Measurements from ENCODE around the gene PTPRK.
"Not testable (repeated sequence)": the region's sequence is repeated elsewhere in the genome, so short reads cannot be mapped to it uniquely, and the experiment has no call there.

The PTPRK gene

GRCh38 chr6:127996925-127997324 lies 523.5 kb downstream of the PTPRK start:
- no peak for DNase-seq

GRCh38 chr6:127992144-127992543 lies 528.3 kb downstream of the PTPRK start:
- no peak for DNase-seq

GRCh38 chr6:127990074-127990473 lies 530.3 kb downstream of the PTPRK start:
- no peak for DNase-seq

- no peak for DNase-seq
Observed at GRCh38 chr6:127980996-127981395, 539.4 kb downstream of the PTPRK start.

- not testable (repeated sequence) for DNase-seq
Observed at GRCh38 chr6:127978185-127978584, 542.2 kb downstream of the PTPRK start.

GRCh38 chr6:127976796-127977195 lies 543.6 kb downstream of the PTPRK start:
- DNase-seq = no peak

GRCh38 chr6:127976111-127976510 lies 544.3 kb downstream of the PTPRK start:
- DNase-seq = no peak

- no peak for DNase-seq
Observed at GRCh38 chr6:127972815-127973214, 547.6 kb downstream of the PTPRK start.

- no peak for DNase-seq
Observed at GRCh38 chr6:127971945-127972391, 548.4 kb downstream of the PTPRK start.

- no peak for DNase-seq
Observed at GRCh38 chr6:127971386-127971785, 549.0 kb downstream of the PTPRK start.

GRCh38 chr6:127969701-127970100 lies 550.7 kb downstream of the PTPRK start:
- no peak for DNase-seq

GRCh38 chr6:127968394-127968793 lies 552.0 kb downstream of the PTPRK start:
- no peak for DNase-seq

GRCh38 chr6:127967708-127968107 lies 552.7 kb downstream of the PTPRK start:
- no peak for DNase-seq

GRCh38 chr6:127966616-127967015 lies 553.8 kb downstream of the PTPRK start:
- DNase-seq = no peak

- DNase-seq = peak; percentile 68
Observed at GRCh38 chr6:127963495-127963894, 556.9 kb downstream of the PTPRK start.

- DNase-seq = no peak
Observed at GRCh38 chr6:127959869-127960268, 560.5 kb downstream of the PTPRK start.

- no peak for DNase-seq
Observed at GRCh38 chr6:127956956-127957355, 563.4 kb downstream of the PTPRK start.

- DNase-seq = no peak
Observed at GRCh38 chr6:127956260-127956888, 564.0 kb downstream of the PTPRK start.

GRCh38 chr6:127954082-127954481 lies 566.3 kb downstream of the PTPRK start:
- no peak for DNase-seq

- no peak for DNase-seq
Observed at GRCh38 chr6:127952831-127953230, 567.6 kb downstream of the PTPRK start.

GRCh38 chr6:127952176-127952575 lies 568.2 kb downstream of the PTPRK start:
- no peak for DNase-seq

- no peak for DNase-seq
Observed at GRCh38 chr6:127951172-127951917, 569.1 kb downstream of the PTPRK start.

GRCh38 chr6:127950566-127951145 lies 569.7 kb downstream of the PTPRK start:
- no peak for DNase-seq

GRCh38 chr6:127949251-127949650 lies 571.1 kb downstream of the PTPRK start:
- no peak for DNase-seq
